Spleen (tissue), 7 donors: ENCODE measurements around the gene IDUA.

Experiments used
- POLR2AphosphoS5 ChIP-seq, 3 donors: sonication (generic); formaldehyde crosslinking; IDR thresholded peaks; one replicate each; pipeline ENCODE4 v1.5.1; 2017; ENCODE audit warnings: antibody characterized with exemption in 3 of 3
- TF ChIP-seq, protein P1 (sequence below), 11 experiments: fragments of 200-600 bp in 7 of 11; fragments of 450-650 bp in 4 of 11; sonication (generic) in 4 of 11; IDR thresholded peaks in 8 of 11; conservative IDR thresholded peaks in 3 of 11; 1 replicate in 7 of 11; 2 replicates in 4 of 11; pipeline versions ENCODE4 v1.4.0 to v1.8.0; 2016 to 2021; ENCODE audit warnings: antibody characterized with exemption in 11 of 11, inconsistent platforms in 4 of 11, mild to moderate bottlenecking in 1 of 11
- donor health status: DM: no; HTN: no; CAD: no; lungs with moderate emphysema.
- donor health status: DM: no; HTN: no; CAD: no.
- donor health status: DM: no; HTN: no; CAD: no.

DNA sequence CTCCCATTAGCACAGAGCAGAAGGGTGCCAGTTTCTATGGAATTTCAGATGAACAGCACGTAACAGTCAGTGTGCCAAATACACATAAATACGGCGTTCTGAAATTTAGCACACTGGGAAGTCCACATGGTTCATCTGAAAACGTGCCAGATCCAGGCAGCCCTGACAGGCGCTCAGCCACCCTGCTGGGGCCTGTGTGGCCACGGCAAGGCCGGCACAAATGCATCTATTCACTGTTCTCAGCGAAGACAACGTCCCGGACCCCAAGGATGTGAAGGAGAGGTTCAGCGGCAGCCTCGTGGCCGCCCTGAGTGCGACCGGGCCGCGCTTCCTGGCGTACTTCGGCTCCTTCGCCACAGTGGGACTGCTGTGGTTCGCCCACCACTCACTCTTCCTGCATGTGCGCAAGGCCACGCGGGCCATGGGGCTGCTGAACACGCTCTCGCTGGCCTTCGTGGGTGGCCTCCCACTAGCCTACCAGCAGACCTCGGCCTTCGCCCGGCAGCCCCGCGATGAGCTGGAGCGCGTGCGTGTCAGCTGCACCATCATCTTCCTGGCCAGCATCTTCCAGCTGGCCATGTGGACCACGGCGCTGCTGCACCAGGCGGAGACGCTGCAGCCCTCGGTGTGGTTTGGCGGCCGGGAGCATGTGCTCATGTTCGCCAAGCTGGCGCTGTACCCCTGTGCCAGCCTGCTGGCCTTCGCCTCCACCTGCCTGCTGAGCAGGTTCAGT lies 29.1 kb upstream of the IDUA start:
- TF ChIP-seq, protein P1, sequence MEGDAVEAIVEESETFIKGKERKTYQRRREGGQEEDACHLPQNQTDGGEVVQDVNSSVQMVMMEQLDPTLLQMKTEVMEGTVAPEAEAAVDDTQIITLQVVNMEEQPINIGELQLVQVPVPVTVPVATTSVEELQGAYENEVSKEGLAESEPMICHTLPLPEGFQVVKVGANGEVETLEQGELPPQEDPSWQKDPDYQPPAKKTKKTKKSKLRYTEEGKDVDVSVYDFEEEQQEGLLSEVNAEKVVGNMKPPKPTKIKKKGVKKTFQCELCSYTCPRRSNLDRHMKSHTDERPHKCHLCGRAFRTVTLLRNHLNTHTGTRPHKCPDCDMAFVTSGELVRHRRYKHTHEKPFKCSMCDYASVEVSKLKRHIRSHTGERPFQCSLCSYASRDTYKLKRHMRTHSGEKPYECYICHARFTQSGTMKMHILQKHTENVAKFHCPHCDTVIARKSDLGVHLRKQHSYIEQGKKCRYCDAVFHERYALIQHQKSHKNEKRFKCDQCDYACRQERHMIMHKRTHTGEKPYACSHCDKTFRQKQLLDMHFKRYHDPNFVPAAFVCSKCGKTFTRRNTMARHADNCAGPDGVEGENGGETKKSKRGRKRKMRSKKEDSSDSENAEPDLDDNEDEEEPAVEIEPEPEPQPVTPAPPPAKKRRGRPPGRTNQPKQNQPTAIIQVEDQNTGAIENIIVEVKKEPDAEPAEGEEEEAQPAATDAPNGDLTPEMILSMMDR (IDR thresholded peaks at IDR 0.05 in 8 of 11, conservative IDR thresholded peaks at IDR 0.05 in 3 of 11): no peak
- TF ChIP-seq POLR2AphosphoS5 (IDR thresholded peaks at IDR 0.05): peak in 1 of 3 donors; percentile 70
